ENCODE measurements around the gene F2RL3. TPM values are rescaled to one million over a fixed set of nuclear protein-coding genes. Genes with fewer than 3 reads are reported as not detected.
"Not testable (repeated sequence)": the region's sequence is repeated elsewhere in the genome, so short reads cannot be mapped to it uniquely, and the experiment has no call there.

Gene F2RL3
- total RNA-seq, 2 donors from 2014 or later, result 0.07 to 2.7 TPM

GRCh38 chr19:16927883-16928282 is 39.1 kb downstream of the F2RL3 start:
- H3K27ac Mint-ChIP-seq, result no peak overlapping the region
- peaks cover 6% of the 10 kb centered on the region for H3K36me3 Mint-ChIP-seq (ENCODE audit: low read depth)
- ATAC-seq (no peak), DNase-seq (no peak)
- no peaks in the 10 kb centered on the region for H3K9me3 ChIP-seq (ENCODE audit: control insufficient read depth, low read length, poor library complexity, severe bottlenecking)
- no peaks in the 10 kb centered on the region for H3K4me1 Mint-ChIP-seq
- H3K4me3 Mint-ChIP-seq, result no peak overlapping the region
- H3K27me3 Mint-ChIP-seq, result peaks cover 6% of the 10 kb centered on the region

- no peak for ATAC-seq
- Mint-ChIP-seq H3K4me1 (no peaks in the 10 kb centered on the region), H3K36me3 (ENCODE audit: low read depth) (peaks cover 6% of the 10 kb centered on the region), H3K4me3 (no peak overlapping the region), H3K27ac (no peak overlapping the region), H3K27me3 (peaks cover 6% of the 10 kb centered on the region)
- no peak for DNase-seq
- no peaks in the 10 kb centered on the region for H3K9me3 ChIP-seq (ENCODE audit: control insufficient read depth, low read length, poor library complexity, severe bottlenecking)
Observed at GRCh38 chr19:16928351-16928750, 39.6 kb downstream of the F2RL3 start.

- Mint-ChIP-seq H3K36me3 (ENCODE audit: low read depth) (peaks cover 6% of the 10 kb centered on the region), H3K27me3 (peaks cover 6% of the 10 kb centered on the region), H3K27ac (no peak overlapping the region), H3K4me1 (no peaks in the 10 kb centered on the region), H3K4me3 (no peak overlapping the region)
- ATAC-seq, result no peak
- DNase-seq, result no peak
- no peaks in the 10 kb centered on the region for H3K9me3 ChIP-seq (ENCODE audit: control insufficient read depth, low read length, poor library complexity, severe bottlenecking)
Observed at GRCh38 chr19:16928916-16929315, 40.1 kb downstream of the F2RL3 start.

GRCh38 chr19:16930753-16931152 is 42.0 kb downstream of the F2RL3 start:
- Mint-ChIP-seq H3K36me3 (ENCODE audit: low read depth) (peaks cover 3% of the 10 kb centered on the region), H3K4me1 (no peaks in the 10 kb centered on the region), H3K27me3 (peaks cover 6% of the 10 kb centered on the region), H3K27ac (no peak overlapping the region), H3K4me3 (no peak overlapping the region)
- DNase-seq (no peak), ATAC-seq (no peak)
- H3K9me3 ChIP-seq (ENCODE audit: control insufficient read depth, low read length, poor library complexity, severe bottlenecking), result no peaks in the 10 kb centered on the region

GRCh38 chr19:16931306-16931705 is 42.5 kb downstream of the F2RL3 start:
- Mint-ChIP-seq H3K4me3 (no peak overlapping the region), H3K27me3 (peaks cover 6% of the 10 kb centered on the region), H3K27ac (no peak overlapping the region), H3K36me3 (ENCODE audit: low read depth) (peaks cover 3% of the 10 kb centered on the region), H3K4me1 (no peaks in the 10 kb centered on the region)
- H3K9me3 ChIP-seq (ENCODE audit: control insufficient read depth, low read length, poor library complexity, severe bottlenecking), result no peaks in the 10 kb centered on the region
- ATAC-seq (no peak), DNase-seq (no peak)

- no peaks in the 10 kb centered on the region for H3K36me3 Mint-ChIP-seq (ENCODE audit: low read depth)
- DNase-seq (no peak), ATAC-seq (no peak)
- no peak overlapping the region for H3K27ac Mint-ChIP-seq
- H3K4me3 Mint-ChIP-seq, result no peak overlapping the region
- H3K27me3 Mint-ChIP-seq, result no peaks in the 10 kb centered on the region
- H3K9me3 ChIP-seq (ENCODE audit: control insufficient read depth, low read length, poor library complexity, severe bottlenecking), result no peaks in the 10 kb centered on the region
- H3K4me1 Mint-ChIP-seq, result no peaks in the 10 kb centered on the region
Observed at GRCh38 chr19:16934489-16934888, 45.7 kb downstream of the F2RL3 start.

- Mint-ChIP-seq H3K4me1 (no peaks in the 10 kb centered on the region), H3K27me3 (no peaks in the 10 kb centered on the region), H3K36me3 (ENCODE audit: low read depth) (no peaks in the 10 kb centered on the region), H3K27ac (no peak overlapping the region), H3K4me3 (no peak overlapping the region)
- ATAC-seq (no peak), DNase-seq (no peak)
- no peaks in the 10 kb centered on the region for H3K9me3 ChIP-seq (ENCODE audit: control insufficient read depth, low read length, poor library complexity, severe bottlenecking)
Observed at GRCh38 chr19:16936901-16937300, 48.1 kb downstream of the F2RL3 start.

GRCh38 chr19:16937796-16938195 is 49.0 kb downstream of the F2RL3 start:
- not testable (repeated sequence) for H3K27me3 Mint-ChIP-seq; H3K4me3 Mint-ChIP-seq; H3K4me1 Mint-ChIP-seq; ATAC-seq; H3K27ac Mint-ChIP-seq; DNase-seq; H3K9me3 ChIP-seq (ENCODE audit: control insufficient read depth, low read length, poor library complexity, severe bottlenecking); H3K36me3 Mint-ChIP-seq (ENCODE audit: low read depth)

GRCh38 chr19:16938211-16938610 is 49.4 kb downstream of the F2RL3 start:
- no peak overlapping the region for H3K27ac Mint-ChIP-seq
- H3K27me3 Mint-ChIP-seq, result no peaks in the 10 kb centered on the region
- no peaks in the 10 kb centered on the region for H3K36me3 Mint-ChIP-seq (ENCODE audit: low read depth)
- DNase-seq (no peak), ATAC-seq (no peak)
- H3K9me3 ChIP-seq (ENCODE audit: control insufficient read depth, low read length, poor library complexity, severe bottlenecking), result no peaks in the 10 kb centered on the region
- no peaks in the 10 kb centered on the region for H3K4me1 Mint-ChIP-seq
- H3K4me3 Mint-ChIP-seq, result no peak overlapping the region

GRCh38 chr19:16940063-16940462 is 51.3 kb downstream of the F2RL3 start:
- not testable (repeated sequence) for H3K4me3 Mint-ChIP-seq; H3K36me3 Mint-ChIP-seq (ENCODE audit: low read depth); ATAC-seq; H3K27ac Mint-ChIP-seq; H3K4me1 Mint-ChIP-seq; H3K27me3 Mint-ChIP-seq; H3K9me3 ChIP-seq (ENCODE audit: control insufficient read depth, low read length, poor library complexity, severe bottlenecking); DNase-seq

GRCh38 chr19:16940626-16941025 is 51.8 kb downstream of the F2RL3 start:
- H3K9me3 ChIP-seq (ENCODE audit: control insufficient read depth, low read length, poor library complexity, severe bottlenecking), result no peaks in the 10 kb centered on the region
- no peak overlapping the region for H3K27ac Mint-ChIP-seq
- no peak overlapping the region for H3K4me3 Mint-ChIP-seq
- no peaks in the 10 kb centered on the region for H3K27me3 Mint-ChIP-seq
- DNase-seq (no peak), ATAC-seq (no peak)
- no peaks in the 10 kb centered on the region for H3K36me3 Mint-ChIP-seq (ENCODE audit: low read depth)
- no peaks in the 10 kb centered on the region for H3K4me1 Mint-ChIP-seq

Other genes starting within 250 kb of the F2RL3 start
- gene SMIM7, start 228.9 kb upstream of the F2RL3 start, total RNA-seq, result 10 to 100 TPM; 60.7 to 70.2 TPM
- under 1 TPM; 0.27 to 0.42 TPM for gene TMEM38A, start 227.9 kb upstream of the F2RL3 start, total RNA-seq
- gene NWD1, start 169.2 kb upstream of the F2RL3 start, total RNA-seq, result under 1 TPM in 1 of 2 donors, not detected in 1; 0.03 TPM
- gene SIN3B, start 59.6 kb upstream of the F2RL3 start, total RNA-seq, result 10 to 100 TPM; 61.1 to 69.4 TPM
- 1 to 10 TPM; 1.1 to 3.3 TPM for gene CPAMD8, start 137.8 kb downstream of the F2RL3 start, total RNA-seq
- gene HAUS8, start 186.5 kb downstream of the F2RL3 start, total RNA-seq, result 10 to 100 TPM; 18.4 to 26.2 TPM
- 100 to 1,000 TPM; 202 to 220 TPM for gene MYO9B, start 186.8 kb downstream of the F2RL3 start, total RNA-seq